ENCODE results near the gene ADAMTS13.

ADAMTS13 gene

GRCh38 chr9:133456409-133456808 is 34.2 kb downstream of the ADAMTS13 start:
- no peak for DNase-seq

GRCh38 chr9:133457233-133457632 is 35.1 kb downstream of the ADAMTS13 start:
- DNase-seq, result no peak

GRCh38 chr9:133457748-133458147 is 35.6 kb downstream of the ADAMTS13 start:
- no peak for DNase-seq

GRCh38 chr9:133458643-133459312 is 36.6 kb downstream of the ADAMTS13 start:
- DNase-seq, result no peak

- peak; percentile 91 for DNase-seq
These were observed 37.6 kb downstream of the ADAMTS13 start, which contains the start of gene CACFD1 for GRCh38 chr9:133459476-133460404. TSS of gene CACFD1 (plus strand) at chr9:133459978. CDS start at chr9:133460067, 89 bp downstream.

- DNase-seq, result no peak
These were observed 38.4 kb downstream of the ADAMTS13 start for GRCh38 chr9:133460405-133461175.

GRCh38 chr9:133461975-133462374 is 39.8 kb downstream of the ADAMTS13 start:
- no peak for DNase-seq

GRCh38 chr9:133463234-133463863 is 41.2 kb downstream of the ADAMTS13 start:
- no peak for DNase-seq

- no peak for DNase-seq
These were observed 41.9 kb downstream of the ADAMTS13 start for GRCh38 chr9:133463864-133464615.

- no peak for DNase-seq
These were observed 42.5 kb downstream of the ADAMTS13 start for GRCh38 chr9:133464638-133465037.

GRCh38 chr9:133465984-133466383 is 43.8 kb downstream of the ADAMTS13 start:
- no peak for DNase-seq

- DNase-seq, result no peak
These were observed 44.9 kb downstream of the ADAMTS13 start for GRCh38 chr9:133467101-133467500.

GRCh38 chr9:133468374-133468773 is 46.2 kb downstream of the ADAMTS13 start:
- DNase-seq, result no peak

- no peak for DNase-seq
These were observed 46.7 kb downstream of the ADAMTS13 start for GRCh38 chr9:133468777-133469421.

- DNase-seq, result no peak
These were observed 48.3 kb downstream of the ADAMTS13 start for GRCh38 chr9:133470427-133470924.

GRCh38 chr9:133470988-133471387 is 48.8 kb downstream of the ADAMTS13 start:
- no peak for DNase-seq

GRCh38 chr9:133471551-133472276 is 49.5 kb downstream of the ADAMTS13 start:
- no peak for DNase-seq

- DNase-seq, result no peak
These were observed 50.1 kb downstream of the ADAMTS13 start for GRCh38 chr9:133472277-133472645.

GRCh38 chr9:133472753-133473378 is 50.7 kb downstream of the ADAMTS13 start:
- no peak for DNase-seq

- no peak for DNase-seq
These were observed 51.6 kb downstream of the ADAMTS13 start for GRCh38 chr9:133473743-133474142.

Data from stimulated activated CD4-positive, alpha-beta T cell treated with anti-CD3 and anti-CD28 coated beads, Interleukin-12 subunit alpha, Interleukin-12 subunit beta, amount 100 ng/mL, for 4 hours (primary cell).